Activated CD8-positive, alpha-beta memory T cell treated with anti-CD3 and anti-CD28 coated beads, Interleukin-2, amount 10 ng/mL, durations not matched to agents 7 days and 5 days (primary cell): Measurements from ENCODE around the gene HIC1. TPM values are rescaled to one million over a fixed set of nuclear protein-coding genes. Genes with fewer than 3 reads are reported as not detected.

Experiments
- ATAC-seq: fragments of 150-1000 bp; cut with Tn5 transposase; one replicate; pipeline ENCODE4 v1.10.0; 2021; ENCODE audit warnings: moderate library complexity
- CTCF ChIA-PET: fragments of 350-600 bp; sonication (Branson Sonifier 250); formaldehyde crosslinking; loops from one replicate; lab custom pipeline; 2021; ENCODE audit warnings: antibody characterized with exemption; lab: Charles Lee
- DNase-seq: peaks from one replicate; pipeline ENCODE4 v3.0.0-alpha.2; 2020
- H3K27ac Mint-ChIP-seq: one replicate; pipeline ENCODE4 v1.8.0; 2021; ENCODE audit warnings: mild to moderate bottlenecking, mixed read lengths
- H3K27me3 Mint-ChIP-seq: one replicate; pipeline ENCODE4 v1.8.0; 2021; ENCODE audit warnings: mixed read lengths
- H3K36me3 Mint-ChIP-seq: one replicate; pipeline ENCODE4 v1.8.0; 2021; ENCODE audit warnings: mild to moderate bottlenecking, mixed read lengths
- H3K4me1 Mint-ChIP-seq: one replicate; pipeline ENCODE4 v1.8.0; 2021; ENCODE audit warnings: mixed read lengths
- H3K4me3 Mint-ChIP-seq: one replicate; pipeline ENCODE4 v1.8.0; 2021; ENCODE audit warnings: mild to moderate bottlenecking, moderate library complexity, mixed read lengths
- H3K9me3 Mint-ChIP-seq: one replicate; pipeline ENCODE4 v1.8.0; 2022; ENCODE audit warnings: low read depth, mixed read lengths
- total RNA-seq, 2 experiments: library from RNA; stranded (reverse); gene quantifications; one replicate each; pipeline ENCODE4 v1.2.3, GENCODE V29; 2021

Gene HIC1
- total RNA-seq, 2 experiments from 2014 or later, result 88.5 to 122 TPM

DNA sequence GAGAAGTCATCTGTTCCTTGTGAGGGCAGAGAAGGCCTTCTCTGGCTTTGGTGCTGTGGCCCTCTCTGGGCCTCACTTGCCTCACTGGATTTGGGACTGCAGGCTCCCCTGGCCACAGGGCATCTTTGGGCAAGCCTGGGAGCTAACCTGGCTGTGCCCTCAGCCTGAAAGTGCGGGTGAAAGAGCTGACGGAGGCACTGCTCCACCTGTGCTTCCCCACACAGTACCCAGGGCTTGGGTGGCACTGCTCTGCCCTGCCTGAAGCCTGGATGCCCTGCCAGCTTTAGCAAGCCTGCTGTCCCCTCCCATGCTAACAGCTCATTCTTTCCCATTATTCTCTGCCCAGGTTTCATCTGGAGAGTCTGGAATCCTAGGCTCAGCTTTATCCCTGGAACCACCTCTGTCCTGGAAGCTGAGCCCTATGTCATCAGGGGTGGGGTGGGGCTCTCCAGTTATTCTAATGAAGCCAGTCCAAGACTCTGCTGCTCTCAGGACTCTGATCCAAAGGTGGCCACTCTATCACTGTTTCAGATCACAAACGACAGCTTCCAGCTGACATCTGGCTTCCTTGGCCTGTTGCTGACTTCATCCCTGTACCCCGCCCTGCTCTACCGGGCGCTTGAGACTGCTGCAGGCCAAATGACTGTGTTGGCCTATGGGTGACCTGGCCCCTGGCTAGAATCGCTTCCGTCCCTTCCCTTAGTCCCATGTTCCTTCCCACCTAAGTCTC lies 29.3 kb downstream of the HIC1 start:
- no peaks in the 10 kb centered on the region for H3K27me3 Mint-ChIP-seq
- H3K4me1 Mint-ChIP-seq, result peaks cover 86% of the 10 kb centered on the region
- H3K4me3 Mint-ChIP-seq, result no peak overlapping the region
- no peak for DNase-seq
- peak overlapping the region; percentile 64 for H3K27ac Mint-ChIP-seq
- no peak for ATAC-seq
- no peaks in the 10 kb centered on the region for H3K9me3 Mint-ChIP-seq
- peaks cover 16% of the 10 kb centered on the region for H3K36me3 Mint-ChIP-seq
- CTCF ChIA-PET, result interaction anchor here (3.8 to 12.2 kb wide), 3 partner anchors 16 to 161 kb away, joined by 22 to 198 read pairs (median 96); partner anchors contain the start of gene HIC1

DNA sequence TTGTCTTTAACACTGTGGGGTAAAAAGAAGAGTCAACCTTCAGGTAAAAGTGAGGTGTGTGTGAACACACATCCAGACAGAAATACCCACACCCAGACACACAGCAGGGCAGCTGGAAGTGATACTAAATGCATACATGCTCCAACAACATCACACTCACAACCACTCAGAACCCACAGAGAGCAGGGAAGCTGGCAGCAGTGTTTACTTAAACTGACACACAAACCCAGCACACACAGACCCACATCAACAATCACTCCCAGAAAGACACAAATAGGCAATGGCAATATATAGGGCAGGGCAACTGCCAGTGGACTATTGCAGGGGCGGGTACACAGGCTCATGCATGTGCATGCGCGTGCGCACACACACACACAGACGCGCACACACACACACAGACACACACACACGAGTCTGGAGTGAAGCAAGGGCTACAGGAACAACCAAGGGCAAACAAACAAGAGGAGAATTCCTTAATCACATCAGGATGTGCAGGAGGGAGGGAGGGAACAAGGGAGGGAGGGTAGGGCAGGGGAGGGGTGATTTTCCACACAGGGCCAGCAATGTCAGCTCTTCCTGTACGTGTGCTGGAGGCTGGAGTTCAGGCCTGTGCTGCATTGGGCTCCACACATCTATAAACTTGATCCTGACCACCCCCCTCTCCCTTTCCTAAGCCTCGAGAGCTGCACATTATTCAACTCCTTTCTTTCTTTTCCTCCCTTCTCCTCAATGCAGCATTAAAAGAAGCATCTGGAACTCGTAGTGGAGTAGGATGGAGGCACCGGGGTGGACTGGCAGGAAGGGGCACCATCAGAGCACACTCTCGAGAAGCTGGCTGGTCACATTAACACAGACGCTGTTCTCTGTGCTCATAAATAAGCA lies 30.1 kb downstream of the HIC1 start:
- Mint-ChIP-seq H3K9me3 (no peaks in the 10 kb centered on the region), H3K36me3 (peaks cover 14% of the 10 kb centered on the region), H3K27me3 (no peaks in the 10 kb centered on the region), H3K4me1 (peaks cover 89% of the 10 kb centered on the region), H3K27ac (peak overlapping the region; percentile 9), H3K4me3 (no peak overlapping the region)
- DNase-seq, result no peak
- CTCF ChIA-PET, result interaction anchor here (0.9 to 12.2 kb wide), 5 partner anchors 17 to 160 kb away, joined by 3 to 198 read pairs (median 22); partner anchors contain the start of gene HIC1
- ATAC-seq, result no peak

DNA sequence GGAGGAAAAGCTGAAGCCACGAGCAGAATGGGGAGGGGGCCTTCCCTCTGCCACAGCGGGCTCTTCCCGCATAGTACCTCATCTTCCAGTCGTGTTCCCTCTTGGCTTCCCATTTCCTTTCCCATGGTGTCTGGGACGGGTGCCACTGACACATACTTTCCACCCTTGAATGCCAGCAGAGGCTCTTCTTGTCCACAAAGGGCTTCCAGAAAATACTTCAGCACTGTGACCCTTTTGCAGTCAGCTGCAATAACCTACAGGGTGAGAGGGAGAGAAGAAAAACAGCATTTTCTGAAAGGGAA lies 30.7 kb downstream of the HIC1 start:
- H3K4me3 Mint-ChIP-seq, result no peak overlapping the region
- DNase-seq (no peak), ATAC-seq (no peak)
- H3K9me3 Mint-ChIP-seq, result no peaks in the 10 kb centered on the region
- peaks cover 94% of the 10 kb centered on the region for H3K4me1 Mint-ChIP-seq
- H3K36me3 Mint-ChIP-seq, result peaks cover 12% of the 10 kb centered on the region
- CTCF ChIA-PET, result interaction anchor here (0.8 to 12.2 kb wide), 6 partner anchors 18 to 181 kb away, joined by 3 to 198 read pairs (median 6); partner anchors contain the start of gene HIC1
- peak overlapping the region; percentile 63 for H3K27ac Mint-ChIP-seq
- H3K27me3 Mint-ChIP-seq, result no peaks in the 10 kb centered on the region

DNA sequence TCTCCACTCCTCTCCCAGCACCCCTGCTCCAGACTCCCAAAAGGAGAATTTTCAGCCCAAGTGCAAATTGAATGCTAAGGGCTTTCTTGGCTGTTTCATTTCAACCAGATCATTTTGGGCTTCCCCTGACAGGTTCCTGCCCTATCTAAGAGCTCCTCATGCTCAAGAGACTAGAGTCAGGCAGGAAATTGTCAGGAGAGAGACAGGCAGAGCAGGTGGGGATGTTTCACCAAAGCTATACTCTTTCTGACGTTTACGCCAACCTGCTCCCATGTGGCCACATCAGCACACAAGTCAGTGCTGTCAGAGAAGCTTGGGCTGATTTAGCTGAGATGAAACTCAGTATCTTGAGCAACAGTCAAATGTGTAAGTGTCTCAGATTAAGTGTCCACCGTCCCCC lies 31.4 kb downstream of the HIC1 start:
- ATAC-seq, result no peak
- no peak for DNase-seq
- no peaks in the 10 kb centered on the region for H3K27me3 Mint-ChIP-seq
- H3K4me1 Mint-ChIP-seq, result peaks cover 95% of the 10 kb centered on the region
- CTCF ChIA-PET, result interaction anchor here (0.8 to 12.2 kb wide), 8 partner anchors 18 to 180 kb away, joined by 3 to 198 read pairs (median 6); partner anchors contain the start of gene HIC1
- peaks cover 13% of the 10 kb centered on the region for H3K36me3 Mint-ChIP-seq
- H3K9me3 Mint-ChIP-seq, result no peaks in the 10 kb centered on the region
- no peak overlapping the region for H3K4me3 Mint-ChIP-seq
- H3K27ac Mint-ChIP-seq, result peak overlapping the region; percentile 63

GRCh38 chr17:2087597-2088211 lies 32.8 kb downstream of the HIC1 start:
- H3K4me1 Mint-ChIP-seq, result peaks cover 91% of the 10 kb centered on the region
- H3K9me3 Mint-ChIP-seq, result no peaks in the 10 kb centered on the region
- DNase-seq, result peak; percentile 88
- peak; percentile 53 for ATAC-seq
- peak overlapping the region; percentile 16 for H3K4me3 Mint-ChIP-seq
- H3K27me3 Mint-ChIP-seq, result no peaks in the 10 kb centered on the region
- peaks cover 14% of the 10 kb centered on the region for H3K36me3 Mint-ChIP-seq
- peak overlapping the region; percentile 72 for H3K27ac Mint-ChIP-seq
- CTCF ChIA-PET, result interaction anchor here (0.6 to 12.2 kb wide), 11 partner anchors 11 to 416 kb away, joined by 3 to 198 read pairs (median 6); partner anchors contain the start of gene HIC1

DNA sequence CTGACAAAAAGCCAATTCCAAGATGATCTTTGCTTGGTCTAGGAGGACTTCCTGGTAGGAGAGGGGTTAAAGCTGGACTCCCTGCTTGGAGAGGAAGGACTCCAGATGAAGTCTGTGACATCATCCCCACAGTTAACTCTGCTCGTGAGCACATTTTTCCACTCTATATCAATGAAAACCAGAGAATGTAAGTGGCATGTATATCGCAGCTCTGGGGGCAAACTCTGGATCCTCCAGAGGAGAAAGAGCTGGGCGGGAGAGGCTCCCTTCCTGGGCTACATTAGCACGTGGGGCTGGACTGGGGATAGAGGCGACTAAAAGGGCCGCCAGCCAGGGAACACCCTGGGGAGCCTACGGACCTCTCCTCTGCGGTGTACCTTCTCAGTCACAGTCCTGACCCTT lies 34.1 kb downstream of the HIC1 start:
- ATAC-seq (peak; percentile 31), DNase-seq (peak; percentile 53)
- CTCF ChIA-PET, result interaction anchor here (0.7 to 12.2 kb wide), 13 partner anchors 21 to 215 kb away, joined by 3 to 198 read pairs (median 5); partner anchors contain the start of genes HIC1, SMG6 and SRR
- no peaks in the 10 kb centered on the region for H3K27me3 Mint-ChIP-seq
- H3K36me3 Mint-ChIP-seq, result peaks cover 14% of the 10 kb centered on the region
- no peaks in the 10 kb centered on the region for H3K9me3 Mint-ChIP-seq
- peak overlapping the region; percentile 91 for H3K4me3 Mint-ChIP-seq
- H3K27ac Mint-ChIP-seq, result peak overlapping the region; percentile 99
- peaks cover 83% of the 10 kb centered on the region for H3K4me1 Mint-ChIP-seq

DNA sequence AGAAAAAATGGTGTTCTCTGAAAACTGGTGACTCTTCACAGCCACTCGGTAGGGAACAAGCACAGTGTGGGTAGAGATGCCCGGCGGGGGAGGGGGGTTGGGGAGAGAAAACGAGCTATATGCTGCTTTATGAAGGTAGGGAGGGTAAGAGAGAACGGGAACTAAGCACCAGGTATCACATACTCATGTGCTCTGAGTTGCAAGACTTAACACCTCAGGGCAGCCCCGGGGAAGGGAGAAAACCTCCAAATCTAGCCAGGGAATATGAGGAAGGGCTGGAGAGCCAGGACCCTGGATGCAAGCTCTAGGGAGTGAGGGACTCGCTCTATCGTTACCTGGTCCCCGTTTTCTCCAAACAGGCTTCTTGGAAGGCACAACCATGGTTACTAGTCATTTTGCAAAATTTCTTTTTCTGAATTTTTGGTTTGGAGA lies 35.3 kb downstream of the HIC1 start:
- no peaks in the 10 kb centered on the region for H3K9me3 Mint-ChIP-seq
- peak overlapping the region; percentile 91 for H3K4me3 Mint-ChIP-seq
- no peaks in the 10 kb centered on the region for H3K27me3 Mint-ChIP-seq
- DNase-seq (no peak), ATAC-seq (no peak)
- H3K36me3 Mint-ChIP-seq, result peaks cover 8% of the 10 kb centered on the region
- CTCF ChIA-PET, result interaction anchor here (1.0 to 12.2 kb wide), 11 partner anchors 9 to 214 kb away, joined by 3 to 198 read pairs (median 5); partner anchors contain the start of genes HIC1, SMG6 and SRR
- peaks cover 75% of the 10 kb centered on the region for H3K4me1 Mint-ChIP-seq
- H3K27ac Mint-ChIP-seq, result peak overlapping the region; percentile 99

- peaks cover 67% of the 10 kb centered on the region for H3K4me1 Mint-ChIP-seq
- no peak for DNase-seq
- H3K36me3 Mint-ChIP-seq, result peaks cover 8% of the 10 kb centered on the region
- H3K27ac Mint-ChIP-seq, result peak overlapping the region; percentile 99
- peak overlapping the region; percentile 91 for H3K4me3 Mint-ChIP-seq
- CTCF ChIA-PET, result interaction anchor here (0.6 to 12.2 kb wide), 10 partner anchors 9 to 1297 kb away, joined by 3 to 198 read pairs (median 5); partner anchors contain the start of gene HIC1
- H3K9me3 Mint-ChIP-seq, result no peaks in the 10 kb centered on the region
- H3K27me3 Mint-ChIP-seq, result no peaks in the 10 kb centered on the region
- ATAC-seq, result no peak
These were observed 36.1 kb downstream of the HIC1 start for GRCh38 chr17:2090804-2091534.

GRCh38 chr17:2092253-2092652 lies 37.4 kb downstream of the HIC1 start:
- Mint-ChIP-seq H3K27me3 (no peaks in the 10 kb centered on the region), H3K9me3 (no peaks in the 10 kb centered on the region), H3K27ac (peak overlapping the region; percentile 35), H3K4me1 (peaks cover 54% of the 10 kb centered on the region), H3K36me3 (peaks cover 8% of the 10 kb centered on the region), H3K4me3 (no peak overlapping the region)
- ATAC-seq, result no peak
- CTCF ChIA-PET, result interaction anchor here (1.1 to 1.6 kb wide), 2 partner anchors 34 to 97 kb away, joined by 3 read pairs; no protein-coding TSS in a partner anchor
- no peak for DNase-seq

DNA sequence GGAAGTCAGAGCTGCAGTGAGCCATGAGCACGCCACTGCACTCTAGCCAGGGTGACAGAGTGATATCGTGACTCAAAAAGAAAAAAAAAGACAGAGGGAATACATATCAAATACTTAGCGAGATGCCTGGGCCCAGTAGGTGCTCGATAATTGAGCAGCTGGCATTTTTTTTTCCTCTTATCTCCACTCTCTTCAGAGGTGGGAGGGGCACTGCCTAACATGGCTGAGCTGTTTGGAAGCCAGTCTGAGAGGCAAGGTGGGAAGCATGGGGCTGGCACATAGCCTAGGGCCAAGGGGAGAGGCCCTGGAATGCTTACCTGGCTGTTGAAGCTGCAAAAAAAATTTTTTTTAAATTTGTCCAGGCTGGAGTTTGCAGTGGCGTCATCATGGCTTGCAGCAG lies 38.4 kb downstream of the HIC1 start:
- Mint-ChIP-seq H3K36me3 (peaks cover 8% of the 10 kb centered on the region), H3K27me3 (no peaks in the 10 kb centered on the region), H3K4me1 (peaks cover 50% of the 10 kb centered on the region), H3K4me3 (no peak overlapping the region), H3K27ac (peak overlapping the region; percentile 21), H3K9me3 (no peaks in the 10 kb centered on the region)
- ATAC-seq (no peak), DNase-seq (no peak)
- CTCF ChIA-PET, result interaction anchor here (0.8 to 1.8 kb wide), 6 partner anchors 9 to 158 kb away, joined by 3 to 4 read pairs (median 3); partner anchors contain the start of gene HIC1

GRCh38 chr17:2094891-2095535 lies 40.1 kb downstream of the HIC1 start:
- Mint-ChIP-seq H3K4me1 (peaks cover 36% of the 10 kb centered on the region), H3K27ac (no peak overlapping the region), H3K9me3 (no peaks in the 10 kb centered on the region), H3K36me3 (peaks cover 4% of the 10 kb centered on the region), H3K27me3 (no peaks in the 10 kb centered on the region), H3K4me3 (no peak overlapping the region)
- CTCF ChIA-PET, result interaction anchor here (0.8 to 1.9 kb wide), 7 partner anchors 20 to 188 kb away, joined by 3 to 9 read pairs (median 3); no protein-coding TSS in a partner anchor
- ATAC-seq (no peak), DNase-seq (no peak)
